Stimulated activated CD4-positive, alpha-beta T cell treated with anti-CD3 and anti-CD28 coated beads, TNF-alpha, amount 100 ng/mL, for 24 hours (primary cell): ENCODE measurements around the gene ZNF333.
"Not testable (repeated sequence)": the region's sequence is repeated elsewhere in the genome, so short reads cannot be mapped to it uniquely, and the experiment has no call there.

ENCODE experiments used
- DNase-seq, 3 experiments: peaks; one replicate each; pipeline ENCODE4 v3.0.0-alpha.2; 2020; ENCODE audit warnings: low read depth in 3 of 3

ZNF333 gene

GRCh38 chr19:14699641-14700040 lies 9.8 kb downstream of the ZNF333 start:
- no peak for DNase-seq

GRCh38 chr19:14700711-14701375 lies 11.0 kb downstream of the ZNF333 start:
- DNase-seq = no peak

GRCh38 chr19:14703833-14704232 lies 14.0 kb downstream of the ZNF333 start:
- DNase-seq = no peak

- no peak for DNase-seq
Observed at GRCh38 chr19:14704450-14704849, 14.6 kb downstream of the ZNF333 start.

- DNase-seq = no peak
Observed at GRCh38 chr19:14715841-14716240, 26.0 kb downstream of the ZNF333 start.

- DNase-seq = no peak
Observed at GRCh38 chr19:14718522-14719116, 28.8 kb downstream of the ZNF333 start.

GRCh38 chr19:14719162-14719561 lies 29.3 kb downstream of the ZNF333 start:
- no peak for DNase-seq

GRCh38 chr19:14722127-14722526 lies 32.3 kb downstream of the ZNF333 start:
- no peak for DNase-seq

- DNase-seq = no peak
Observed at GRCh38 chr19:14728595-14728994, 38.7 kb downstream of the ZNF333 start.

GRCh38 chr19:14731200-14731599 lies 41.4 kb downstream of the ZNF333 start:
- DNase-seq = no peak

GRCh38 chr19:14732510-14732909 lies 42.7 kb downstream of the ZNF333 start:
- DNase-seq = no peak

- DNase-seq = no peak
Observed at GRCh38 chr19:14733574-14733973, 43.7 kb downstream of the ZNF333 start.

GRCh38 chr19:14735915-14736314 lies 46.1 kb downstream of the ZNF333 start:
- no peak for DNase-seq

GRCh38 chr19:14746886-14747285 lies 57.0 kb downstream of the ZNF333 start:
- no peak for DNase-seq

- DNase-seq = no peak
Observed at GRCh38 chr19:14748601-14749000, 58.8 kb downstream of the ZNF333 start.

GRCh38 chr19:14758816-14759215 lies 69.0 kb downstream of the ZNF333 start:
- DNase-seq = no peak

- no peak for DNase-seq
Observed at GRCh38 chr19:14761607-14762006, 71.8 kb downstream of the ZNF333 start.

- DNase-seq = no peak
Observed at GRCh38 chr19:14762111-14762510, 72.3 kb downstream of the ZNF333 start.

- DNase-seq = no peak
Observed at GRCh38 chr19:14763497-14764145, 73.8 kb downstream of the ZNF333 start.

GRCh38 chr19:14764401-14764800 lies 74.6 kb downstream of the ZNF333 start:
- DNase-seq = no peak

GRCh38 chr19:14765403-14765802 lies 75.6 kb downstream of the ZNF333 start:
- DNase-seq = not testable (repeated sequence)

GRCh38 chr19:14765841-14766240 lies 76.0 kb downstream of the ZNF333 start:
- not testable (repeated sequence) for DNase-seq

GRCh38 chr19:14767466-14767971 lies 77.7 kb downstream of the ZNF333 start:
- DNase-seq = no peak
